ENCODE data around the gene MYL9. TPM values are rescaled to one million over a fixed set of nuclear protein-coding genes. Genes with fewer than 3 reads are reported as not detected.

Gene MYL9
- total and polyA plus RNA-seq, 10 of the 15 experiments (the other 5 are each of a cell fraction or from before 2014, with no cell fraction given) = 0.28 to 1.7 (median 0.63) TPM; not detected in 3

DNA sequence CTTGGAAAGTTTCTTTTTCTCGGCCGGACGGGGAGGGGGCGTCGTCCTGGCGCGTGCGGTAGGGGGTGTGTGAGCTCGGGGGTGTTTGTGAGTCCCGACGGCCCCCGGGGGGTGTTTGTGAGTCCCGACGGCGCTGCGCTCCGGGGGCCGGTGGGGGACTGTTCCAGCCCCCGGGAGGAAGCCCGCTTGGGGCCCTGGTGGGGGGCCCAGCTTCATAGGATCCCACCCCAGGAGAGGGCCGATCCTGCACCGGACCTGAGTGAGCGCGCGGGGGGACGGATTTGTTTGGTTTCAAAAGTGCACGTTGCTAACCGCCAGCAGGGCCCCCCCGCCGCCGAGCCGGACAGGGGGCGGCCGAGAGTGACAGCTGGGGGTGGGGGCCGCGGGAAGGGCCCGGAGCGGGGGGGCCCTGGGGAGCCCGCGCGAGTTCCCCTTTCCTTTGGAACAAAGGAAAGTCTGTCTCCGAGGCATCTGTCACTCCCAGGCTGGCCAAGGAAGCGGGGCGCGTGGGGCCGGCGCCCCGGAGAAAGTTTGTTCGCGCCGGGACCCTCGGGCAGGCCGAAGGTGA, 32.6 kb downstream of the MYL9 start (continued):
- TF ChIP-seq SPI1 (IDR thresholded peaks at IDR 0.05; ENCODE audit: borderline replicate concordance, insufficient read depth, low read depth, low read length) (peak; percentile 37; the same call in 1 of the 2 replicates), STAT1 (conservative IDR thresholded peaks at IDR 0.05) (no peak), NKRF (conservative IDR thresholded peaks at IDR 0.05) (peak; percentile 78), MLLT1 (IDR thresholded peaks at IDR 0.05) (peak; percentile 12; the same call in 1 of the 2 replicates), CBX3 (IDR thresholded peaks at IDR 0.05; ENCODE audit: borderline replicate concordance, low read depth) (no peak), ZNF217 (IDR thresholded peaks at IDR 0.05) (no peak), CREB1 (IDR thresholded peaks at IDR 0.05; ENCODE audit: low read depth) (no peak), KDM1A (IDR thresholded peaks at IDR 0.05; ENCODE audit: borderline replicate concordance) (no peak), CEBPZ (IDR thresholded peaks at IDR 0.05; ENCODE audit: low read depth, low read length) (no peak), ZNF622 (IDR thresholded peaks at IDR 0.05) (no peak), ATF7 (IDR thresholded peaks at IDR 0.05; ENCODE audit: low read depth) (no peak)
- TF ChIP-seq, protein P1, sequence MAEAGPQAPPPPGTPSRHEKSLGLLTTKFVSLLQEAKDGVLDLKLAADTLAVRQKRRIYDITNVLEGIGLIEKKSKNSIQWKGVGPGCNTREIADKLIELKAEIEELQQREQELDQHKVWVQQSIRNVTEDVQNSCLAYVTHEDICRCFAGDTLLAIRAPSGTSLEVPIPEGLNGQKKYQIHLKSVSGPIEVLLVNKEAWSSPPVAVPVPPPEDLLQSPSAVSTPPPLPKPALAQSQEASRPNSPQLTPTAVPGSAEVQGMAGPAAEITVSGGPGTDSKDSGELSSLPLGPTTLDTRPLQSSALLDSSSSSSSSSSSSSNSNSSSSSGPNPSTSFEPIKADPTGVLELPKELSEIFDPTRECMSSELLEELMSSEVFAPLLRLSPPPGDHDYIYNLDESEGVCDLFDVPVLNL (IDR thresholded peaks at IDR 0.05; ENCODE audit: low read depth, low read length) = no peak

Measured in GM12878 (cell line).